Activated naive CD8-positive, alpha-beta T cell treated with anti-CD3 and anti-CD28 coated beads, Interleukin-2, amount 10 ng/mL, durations not matched to agents 7 days and 5 days (primary cell): ENCODE results near the gene CCDC18. TPM values are rescaled to one million over a fixed set of nuclear protein-coding genes. Genes with fewer than 3 reads are reported as not detected.
A peak's percentile ranks its signal among the peaks of the same experiment; 100 is the strongest.
"Not testable (repeated sequence)": the region's sequence is repeated elsewhere in the genome, so short reads cannot be mapped to it uniquely, and the experiment has no call there.

ENCODE experiments used
- ATAC-seq: fragments of 150-1000 bp; cut with Tn5 transposase; one replicate; pipeline ENCODE4 v1.10.0; 2021; ENCODE audit warnings: low read depth, moderate library complexity
- POLR2A ChIA-PET: fragments of 350-600 bp; sonication (Branson Sonifier 250); formaldehyde crosslinking; loops from one replicate; lab custom pipeline; 2021; ENCODE audit warnings: antibody characterized with exemption; lab: Charles Lee
- DNase-seq: peaks from one replicate; pipeline ENCODE4 v3.0.0; 2021
- H3K27ac Mint-ChIP-seq: one replicate; pipeline ENCODE4 v1.8.0; 2022; ENCODE audit warnings: mild to moderate bottlenecking, mixed read lengths
- H3K27me3 Mint-ChIP-seq: one replicate; pipeline ENCODE4 v1.8.0; 2022; ENCODE audit warnings: mild to moderate bottlenecking, moderate library complexity, mixed read lengths
- H3K36me3 Mint-ChIP-seq: one replicate; pipeline ENCODE4 v1.8.0; 2021; ENCODE audit warnings: mild to moderate bottlenecking, mixed read lengths
- H3K4me1 Mint-ChIP-seq: one replicate; pipeline ENCODE4 v1.8.0; 2021; ENCODE audit warnings: mixed read lengths
- H3K4me3 Mint-ChIP-seq: one replicate; pipeline ENCODE4 v1.8.0; 2022; ENCODE audit warnings: mild to moderate bottlenecking, moderate library complexity, mixed read lengths
- H3K9me3 Mint-ChIP-seq: one replicate; pipeline ENCODE4 v1.8.0; 2021; ENCODE audit warnings: mixed read lengths
- total RNA-seq, 2 experiments: library from RNA; stranded (reverse); gene quantifications; one replicate each; pipeline ENCODE4 v1.2.3, GENCODE V29; 2021

CCDC18 gene
- total RNA-seq, 2 experiments from 2014 or later: 25.2 to 29.2 TPM

- ATAC-seq (peak; percentile 83), DNase-seq (no peak)
- no peaks in the 10 kb centered on the region for H3K27me3 Mint-ChIP-seq
- no peaks in the 10 kb centered on the region for H3K9me3 Mint-ChIP-seq
- peak overlapping the region; percentile 36 for H3K27ac Mint-ChIP-seq
- peak overlapping the region; percentile 26 for H3K4me3 Mint-ChIP-seq
- peaks cover 14% of the 10 kb centered on the region for H3K4me1 Mint-ChIP-seq
- POLR2A ChIA-PET: no interaction called here
- H3K36me3 Mint-ChIP-seq: peaks cover 25% of the 10 kb centered on the region
Observed at GRCh38 chr1:93155335-93155734, 25.2 kb upstream of the CCDC18 start.

DNA sequence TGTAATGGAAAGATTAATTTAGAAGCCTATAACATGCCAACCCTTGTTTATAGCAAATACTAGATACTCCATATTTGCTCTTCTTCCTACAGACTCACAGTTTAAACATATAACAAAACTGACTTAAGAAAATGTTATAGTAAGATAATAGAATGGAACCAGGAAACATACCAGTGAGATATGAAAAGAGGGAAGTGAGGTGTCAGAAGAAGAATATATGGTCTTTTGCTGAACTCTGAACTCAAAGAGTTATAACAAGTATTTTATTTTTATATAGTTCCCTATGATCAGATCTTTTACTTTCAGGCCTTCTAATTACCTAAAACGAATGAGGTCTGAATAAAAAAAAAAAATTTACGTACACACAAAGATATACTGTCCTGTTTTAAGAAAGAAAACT, 21.2 kb upstream of the CCDC18 start:
- H3K4me3 Mint-ChIP-seq: no peak overlapping the region
- no peak for ATAC-seq
- H3K9me3 Mint-ChIP-seq: no peaks in the 10 kb centered on the region
- H3K27me3 Mint-ChIP-seq: no peaks in the 10 kb centered on the region
- peaks cover 32% of the 10 kb centered on the region for H3K36me3 Mint-ChIP-seq
- H3K27ac Mint-ChIP-seq: no peak overlapping the region
- POLR2A ChIA-PET: no interaction called here
- peaks cover 18% of the 10 kb centered on the region for H3K4me1 Mint-ChIP-seq
- no peak for DNase-seq

- H3K9me3 Mint-ChIP-seq, H3K27me3 Mint-ChIP-seq, H3K4me3 Mint-ChIP-seq, ATAC-seq, DNase-seq, H3K27ac Mint-ChIP-seq: not testable (repeated sequence)
- H3K4me1 Mint-ChIP-seq: peaks cover 15% of the 10 kb centered on the region
- POLR2A ChIA-PET: interaction anchor here (0.6 kb wide), 1 partner anchor 14 kb away, joined by 3 read pairs; no protein-coding TSS in a partner anchor
- peaks cover 47% of the 10 kb centered on the region for H3K36me3 Mint-ChIP-seq
Observed at GRCh38 chr1:93163314-93163713, 17.2 kb upstream of the CCDC18 start.

- H3K27ac Mint-ChIP-seq: no peak overlapping the region
- POLR2A ChIA-PET: interaction anchor here (0.7 kb wide), 2 partner anchors 13 to 86 kb away, joined by 3 to 5 read pairs; no protein-coding TSS in a partner anchor
- no peak for ATAC-seq
Observed at GRCh38 chr1:93164816-93165215, 15.7 kb upstream of the CCDC18 start.

DNA sequence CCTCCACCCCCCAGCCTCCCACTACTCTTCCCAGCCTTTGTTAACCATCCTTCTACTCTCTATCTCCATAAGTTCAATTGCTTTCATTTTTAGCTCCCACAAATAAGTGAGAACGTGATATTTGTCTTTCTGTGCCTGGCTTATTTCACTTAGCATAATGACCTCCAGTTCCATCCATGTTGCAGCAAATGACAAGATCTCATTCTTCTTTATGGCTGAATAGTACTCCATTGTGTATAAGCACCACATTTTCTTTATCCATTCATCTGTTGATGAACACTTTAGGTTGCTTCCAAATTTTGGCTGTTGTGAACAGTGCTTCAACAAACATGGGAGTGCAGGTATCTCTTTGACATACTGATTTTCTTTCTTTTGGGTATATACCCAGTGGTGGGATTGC, 14.6 kb upstream of the CCDC18 start:
- DNase-seq, H3K27me3 Mint-ChIP-seq, H3K4me3 Mint-ChIP-seq, POLR2A ChIA-PET, ATAC-seq, H3K9me3 Mint-ChIP-seq, H3K27ac Mint-ChIP-seq: not testable (repeated sequence)
- H3K36me3 Mint-ChIP-seq: peaks cover 52% of the 10 kb centered on the region
- H3K4me1 Mint-ChIP-seq: peaks cover 24% of the 10 kb centered on the region

More at GRCh38 chr1:93164816-93165215, 15.7 kb upstream of the CCDC18 start:
- Mint-ChIP-seq H3K36me3 (peaks cover 52% of the 10 kb centered on the region), H3K4me3 (no peak overlapping the region), H3K4me1 (peaks cover 22% of the 10 kb centered on the region), H3K27me3 (no peaks in the 10 kb centered on the region), H3K9me3 (peaks cover 8% of the 10 kb centered on the region)
- no peak for DNase-seq

DNA sequence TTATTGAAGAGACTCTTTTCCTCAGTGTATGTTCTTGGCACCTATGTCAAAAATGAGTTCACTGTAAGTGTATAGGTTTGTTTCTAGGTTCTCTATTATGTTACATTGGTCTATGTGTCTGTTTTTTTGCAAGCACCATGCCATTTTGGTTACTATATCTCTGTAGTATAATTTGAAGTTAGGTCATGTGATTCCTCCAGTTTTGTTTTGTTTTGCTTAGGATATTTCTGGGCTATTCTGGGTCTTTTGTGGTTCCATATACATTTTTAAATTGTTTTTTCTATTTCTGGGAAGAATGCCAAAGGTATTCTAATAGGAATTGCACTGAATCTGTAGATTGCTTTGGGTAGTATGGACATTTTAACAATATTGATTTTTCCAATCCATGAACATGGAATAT, 13.5 kb upstream of the CCDC18 start:
- Mint-ChIP-seq H3K4me1 (peaks cover 32% of the 10 kb centered on the region), H3K27me3 (no peaks in the 10 kb centered on the region), H3K9me3 (peaks cover 8% of the 10 kb centered on the region), H3K4me3 (no peak overlapping the region), H3K27ac (no peak overlapping the region), H3K36me3 (peaks cover 49% of the 10 kb centered on the region)
- POLR2A ChIA-PET: no interaction called here
- DNase-seq (no peak), ATAC-seq (no peak)

DNA sequence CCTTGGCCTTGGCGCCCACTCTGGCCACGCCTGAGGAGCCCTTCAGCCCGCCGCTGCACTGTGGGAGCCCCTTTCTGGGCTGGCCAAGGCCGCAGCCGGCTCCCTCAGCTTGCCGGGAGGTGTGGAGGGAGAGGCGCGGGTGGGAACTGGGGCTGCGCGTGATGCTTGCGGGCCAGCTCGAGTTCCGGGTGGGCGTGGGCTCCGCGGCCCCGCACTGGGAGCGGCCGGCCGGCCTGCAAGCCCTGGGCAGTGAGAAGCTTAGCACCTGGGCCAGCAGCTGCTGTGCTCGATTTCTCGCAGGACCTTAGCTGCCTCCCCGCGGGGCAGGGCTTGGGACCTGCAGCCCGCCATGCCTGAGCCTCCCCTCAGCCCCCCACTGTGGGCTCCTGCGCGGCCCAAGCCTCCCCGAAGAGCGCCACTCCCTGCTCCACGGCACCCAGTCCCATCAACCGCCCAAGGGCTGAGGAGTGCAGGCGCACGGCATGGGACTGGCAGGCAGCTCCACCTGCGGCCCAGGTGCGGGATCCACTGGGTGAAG, 10.3 kb upstream of the CCDC18 start:
- H3K27ac Mint-ChIP-seq, H3K27me3 Mint-ChIP-seq, DNase-seq, ATAC-seq, H3K9me3 Mint-ChIP-seq: not testable (repeated sequence)
- POLR2A ChIA-PET: interaction anchor here (1.1 to 1.3 kb wide), 4 partner anchors 10 to 676 kb away, joined by 4 to 5 read pairs (median 4); partner anchors contain the start of genes CCDC18, MTF2 and TMED5
- Mint-ChIP-seq H3K4me3 (peak overlapping the region; percentile 89), H3K36me3 (peaks cover 55% of the 10 kb centered on the region), H3K4me1 (peaks cover 40% of the 10 kb centered on the region)

- POLR2A ChIA-PET: interaction anchor here (0.7 to 1.3 kb wide), 3 partner anchors 8 to 675 kb away, joined by 3 to 5 read pairs (median 4); partner anchors contain the start of genes CCDC18 and TMED5
Observed at GRCh38 chr1:93171549-93172034, 8.9 kb upstream of the CCDC18 start.

GRCh38 chr1:93172778-93173177, 7.7 kb upstream of the CCDC18 start:
- peaks cover 43% of the 10 kb centered on the region for H3K36me3 Mint-ChIP-seq
- DNase-seq (no peak), ATAC-seq (no peak)
- H3K4me3 Mint-ChIP-seq: no peak overlapping the region
- H3K27ac Mint-ChIP-seq: no peak overlapping the region
- no peaks in the 10 kb centered on the region for H3K9me3 Mint-ChIP-seq
- H3K27me3 Mint-ChIP-seq: no peaks in the 10 kb centered on the region
- H3K4me1 Mint-ChIP-seq: peaks cover 44% of the 10 kb centered on the region
- POLR2A ChIA-PET: interaction anchor here (1.9 kb wide), 1 partner anchor 93 kb away, joined by 4 read pairs; the partner anchor contains the start of gene MTF2

More at GRCh38 chr1:93171549-93172034, 8.9 kb upstream of the CCDC18 start:
- H3K9me3 Mint-ChIP-seq: peaks cover 1% of the 10 kb centered on the region
- peak; percentile 32 for ATAC-seq
- peak overlapping the region; percentile 89 for H3K4me3 Mint-ChIP-seq
- H3K27ac Mint-ChIP-seq: peak overlapping the region; percentile 92
- DNase-seq: no peak
- peaks cover 51% of the 10 kb centered on the region for H3K36me3 Mint-ChIP-seq
- H3K27me3 Mint-ChIP-seq: no peaks in the 10 kb centered on the region
- H3K4me1 Mint-ChIP-seq: peaks cover 40% of the 10 kb centered on the region

- Mint-ChIP-seq H3K36me3 (peaks cover 38% of the 10 kb centered on the region), H3K4me1 (peaks cover 47% of the 10 kb centered on the region)
- H3K27ac Mint-ChIP-seq, H3K4me3 Mint-ChIP-seq, POLR2A ChIA-PET, H3K27me3 Mint-ChIP-seq, ATAC-seq, DNase-seq, H3K9me3 Mint-ChIP-seq: not testable (repeated sequence)
Observed at GRCh38 chr1:93174638-93175037, 5.9 kb upstream of the CCDC18 start.

DNA sequence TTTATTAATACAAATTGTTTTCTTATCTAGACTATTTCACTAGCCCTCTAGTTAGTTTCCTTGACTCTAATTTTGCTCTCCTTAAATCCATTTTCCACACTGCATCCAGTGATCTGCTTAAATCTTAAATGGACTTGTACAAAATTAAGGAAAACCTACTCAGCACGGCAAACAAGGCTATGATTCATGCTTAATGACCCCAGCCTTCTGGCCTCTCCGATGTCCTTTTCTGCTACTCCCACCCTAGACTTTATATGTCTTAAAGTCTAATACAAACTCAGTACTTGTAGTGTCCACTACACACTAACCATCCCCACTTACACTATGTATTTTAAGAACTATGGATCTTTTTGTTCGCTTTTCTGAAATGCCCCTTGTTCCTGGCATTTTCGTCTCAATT, 2.5 kb upstream of the CCDC18 start:
- H3K27ac Mint-ChIP-seq: no peak overlapping the region

GRCh38 chr1:93178418-93178817, 2.1 kb upstream of the CCDC18 start:
- DNase-seq: no peak
- Mint-ChIP-seq H3K9me3 (no peaks in the 10 kb centered on the region), H3K4me1 (peaks cover 41% of the 10 kb centered on the region), H3K27me3 (no peaks in the 10 kb centered on the region), H3K4me3 (peak overlapping the region; percentile 100), H3K27ac (peak overlapping the region; percentile 32), H3K36me3 (peaks cover 24% of the 10 kb centered on the region)
- no peak for ATAC-seq
- POLR2A ChIA-PET: interaction anchor here (0.6 to 1.0 kb wide), 2 partner anchors 167 to 211 kb away, joined by 4 read pairs; partner anchors contain the start of gene DR1

More for the DNA sequence above, 2.5 kb upstream of the CCDC18 start:
- POLR2A ChIA-PET: interaction anchor here (0.6 to 1.1 kb wide), 5 partner anchors 13 to 73 kb away, joined by 3 to 5 read pairs (median 4); no protein-coding TSS in a partner anchor
- Mint-ChIP-seq H3K27me3 (no peaks in the 10 kb centered on the region), H3K36me3 (peaks cover 25% of the 10 kb centered on the region), H3K4me1 (peaks cover 40% of the 10 kb centered on the region), H3K4me3 (peak overlapping the region; percentile 100), H3K9me3 (no peaks in the 10 kb centered on the region)
- ATAC-seq: no peak
- no peak for DNase-seq

DNA sequence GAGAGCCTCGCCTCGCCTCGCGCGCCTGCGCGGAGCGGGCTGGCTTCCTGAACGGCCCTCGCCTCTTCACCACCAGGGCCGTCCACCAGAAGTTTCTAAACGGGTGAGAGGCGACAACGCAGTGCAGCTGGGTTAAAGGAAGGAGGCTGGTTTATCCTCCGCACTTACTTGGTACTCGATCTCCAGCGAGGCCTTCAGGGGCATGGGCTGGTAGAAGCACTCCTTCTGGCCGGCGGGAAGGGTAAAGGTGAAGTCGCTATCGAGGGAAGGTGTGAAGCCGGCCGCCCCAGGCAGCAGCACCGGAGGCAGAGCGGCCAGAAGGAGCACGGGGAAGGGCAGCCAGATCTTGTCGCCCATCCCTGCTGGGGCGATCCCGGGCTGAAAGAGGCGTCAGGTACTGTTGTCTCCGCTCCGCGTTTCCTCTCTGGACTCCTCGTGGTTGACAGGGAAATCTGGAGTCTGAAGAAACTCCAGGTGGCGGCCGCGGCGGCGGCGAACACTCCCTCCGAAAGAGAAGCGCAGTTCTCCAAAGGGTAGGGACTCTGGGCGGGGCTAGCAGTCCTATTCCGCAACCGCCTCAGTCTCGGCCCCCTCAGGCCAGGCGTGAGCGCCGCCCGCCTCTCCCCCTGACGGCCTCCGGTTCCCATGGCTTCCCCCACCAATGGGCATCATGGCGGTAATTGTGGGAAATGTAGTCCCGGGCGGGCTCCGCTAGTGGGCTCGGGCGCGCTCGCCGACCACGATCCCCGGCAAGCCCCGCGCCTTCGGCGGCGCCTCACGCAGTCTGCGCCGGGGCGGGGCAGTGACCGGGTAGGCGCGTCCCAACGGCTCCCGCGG, 420 bp upstream of the CCDC18 start, which contains the start of gene TMED5:
TMED5 (minus strand) TSS at position 528 of the 837 bp plus-strand sequence; CDS start at position 357, 171 bp downstream.
- Mint-ChIP-seq H3K36me3 (peaks cover 24% of the 10 kb centered on the region), H3K27ac (peak within 1 kb of the TSS; percentile 99), H3K9me3 (no peaks in the 10 kb centered on the region), H3K4me1 (peaks cover 44% of the 10 kb centered on the region), H3K27me3 (no peaks in the 10 kb centered on the region), H3K4me3 (peak within 1 kb of the TSS; percentile 100)
- POLR2A ChIA-PET: interaction anchor here (0.9 to 2.6 kb wide), 5 partner anchors 9 to 699 kb away, joined by 3 to 26 read pairs (median 3); partner anchors contain the start of genes DNTTIP2 and MTF2
- DNase-seq: peak; percentile 96
- peak; percentile 85 for ATAC-seq
